NB4 (cell line): ENCODE results near the gene CCDC33.

ENCODE experiments used
- DNase-seq: peaks from one replicate; pipeline ENCODE4 v3.0.0; 2010; ENCODE audit warnings: low read depth
- H3K4me3 ChIP-seq: one replicate; pipeline ENCODE4 v1.5.1; 2011; ENCODE audit warnings: mild to moderate bottlenecking, low read depth, low read length, moderate library complexity
- CTCF ChIP-seq: IDR thresholded peaks from one replicate; pipeline ENCODE4 v1.5.1; 2012; ENCODE audit warnings: low read depth, low read length
- MAX ChIP-seq: IDR thresholded peaks from 2 replicates; pipeline ENCODE4 v1.6.1; 2011; ENCODE audit warnings: low read depth, low read length
- MYC ChIP-seq: IDR thresholded peaks from 2 replicates; pipeline ENCODE4 v1.6.1; 2011; ENCODE audit warnings: low read depth, low read length
- POLR2A ChIP-seq: IDR thresholded peaks from 2 replicates; pipeline ENCODE4 v1.6.1; 2011; ENCODE audit warnings: mild to moderate bottlenecking; ENCODE audit not compliant: insufficient read length; ENCODE audit errors: extremely low read depth

The CCDC33 gene

GRCh38 chr15:74345051-74345450, 108.9 kb downstream of the CCDC33 start:
- DNase-seq, result peak; percentile 23
- TF ChIP-seq CTCF (no peak), MYC (no peak), MAX (no peak), POLR2A (no peak)
- no peak overlapping the region for H3K4me3 ChIP-seq

GRCh38 chr15:74347757-74348250, 111.7 kb downstream of the CCDC33 start:
- TF ChIP-seq POLR2A, result no peak
- TF ChIP-seq MYC, result no peak
- TF ChIP-seq CTCF, result no peak
- no peak for TF ChIP-seq MAX
- no peak for DNase-seq
- no peak overlapping the region for H3K4me3 ChIP-seq

- no peak overlapping the region for H3K4me3 ChIP-seq
- no peak for TF ChIP-seq POLR2A
- TF ChIP-seq CTCF, result no peak
- DNase-seq, result no peak
Measured at GRCh38 chr15:74349241-74349778, 113.2 kb downstream of the CCDC33 start.

GRCh38 chr15:74350295-74351275, 114.5 kb downstream of the CCDC33 start:
- no peak for DNase-seq
- H3K4me3 ChIP-seq, result no peak overlapping the region
- TF ChIP-seq CTCF, result no peak
- TF ChIP-seq MAX, result no peak

GRCh38 chr15:74351670-74352069, 115.5 kb downstream of the CCDC33 start:
- TF ChIP-seq POLR2A (no peak), MAX (no peak), MYC (no peak), CTCF (no peak)
- no peak for DNase-seq
- no peak overlapping the region for H3K4me3 ChIP-seq
